Upper lobe of left lung (tissue), 6 donors: ENCODE measurements around the gene LINGO1. TPM values are rescaled to one million over a fixed set of nuclear protein-coding genes. Genes with fewer than 3 reads are reported as not detected.

Experiments
- ATAC-seq, 2 donors: fragments of 200-7000 bp; cut with Tn5 transposase; one replicate each; pipeline ENCODE4 v1.9.1; 2022; ENCODE audit warnings: mild to moderate bottlenecking in 2 of 2, moderate library complexity in 2 of 2; ENCODE audit not compliant: low FRiP score in 2 of 2
- DNase-seq, 2 donors: peaks; one replicate each; pipeline ENCODE4 v3.0.0-alpha.2; 2019 to 2020
- H3K27ac ChIP-seq, 4 donors: fragments of 200-600 bp; sonication (generic); one replicate each; pipeline ENCODE4 v1.5.1; 2016 to 2019
- H3K27me3 ChIP-seq, 4 donors: fragments of 200-600 bp; sonication (generic); one replicate each; pipeline ENCODE4 v1.5.1; 2017 to 2019
- H3K36me3 ChIP-seq, 4 donors: fragments of 200-600 bp; sonication (generic); one replicate each; pipeline ENCODE4 v1.5.1; 2016 to 2019
- H3K4me1 ChIP-seq, 4 donors: fragments of 200-600 bp; sonication (generic); one replicate each; pipeline ENCODE4 v1.5.1; 2018 to 2019
- H3K4me3 ChIP-seq, 4 donors: fragments of 200-600 bp; sonication (generic); one replicate each; pipeline ENCODE4 v1.5.1; 2017 to 2019; ENCODE audit warnings: mild to moderate bottlenecking in 2 of 4, moderate library complexity in 1 of 4
- H3K9me3 ChIP-seq, 4 donors: fragments of 200-600 bp; sonication (generic); one replicate each; pipeline ENCODE4 v1.5.1; 2018 to 2019
- CTCF ChIP-seq, 6 experiments: fragments of 450-650 bp in 4 of 6; fragments of 200-600 bp in 2 of 6; sonication (generic) in 2 of 6; IDR thresholded peaks; one replicate each; pipeline ENCODE4 v1.5.1; 2016 to 2019; ENCODE audit warnings: antibody characterized with exemption in 6 of 6
- EP300 ChIP-seq, 4 donors: sonication (generic); formaldehyde crosslinking; IDR thresholded peaks; one replicate each; pipeline ENCODE4 v1.5.1; 2017; ENCODE audit warnings: antibody characterized with exemption in 4 of 4, control low read depth in 2 of 4
- POLR2A ChIP-seq, 4 donors: fragments of 450-650 bp; IDR thresholded peaks; one replicate each; pipeline ENCODE4 v1.5.1; 2016 to 2017; ENCODE audit warnings: antibody characterized with exemption in 4 of 4, mild to moderate bottlenecking in 2 of 4
- POLR2AphosphoS5 ChIP-seq, 2 donors: sonication (generic); formaldehyde crosslinking; IDR thresholded peaks; one replicate each; pipeline ENCODE4 v1.5.1; 2017; ENCODE audit warnings: antibody characterized with exemption in 2 of 2
- WGBS, 2 donors: methylation state at CpG; one replicate each; pipeline ENCODE4 v1.1.5; 2017 to 2018; 5-methylcytosine and 5-hydroxymethylcytosine counted together
- total RNA-seq, 6 donors: library from RNA; depleted of rRNA in 4 of 6; stranded (reverse); fragments of >200 nt in 4 of 6; gene quantifications; one replicate each; pipeline versions ENCODE4 v1.1.0 to v1.2.1, GENCODE V29; 2016 to 2021
- donor health status: DM: no; HTN: no; CAD: no; lungs with moderate emphysema.
- donor health status: DM: no; HTN: yes; CAD: no; lungs with severe emphysema.

LINGO1 gene
- total RNA-seq, 6 donors from 2014 or later = 0.15 to 0.84 (median 0.43) TPM; not detected in 2

- WGBS, 2 donors = 76 to 80% methylated on average over 12 to 17 of the region's 17 CpGs
- Histone ChIP-seq H3K4me1 (peaks cover 0 to 3% (median 0%) of the 10 kb centered on the region in 4 donors), H3K36me3 (no peaks in the 10 kb centered on the region), H3K4me3 (no peak overlapping the region), H3K9me3 (no peaks in the 10 kb centered on the region), H3K27ac (peak overlapping the region in 1 of 4 donors; percentile 30), H3K27me3 (no peaks in the 10 kb centered on the region)
- no peak for TF ChIP-seq EP300 (IDR thresholded peaks at IDR 0.05)
- no peak for DNase-seq
- ATAC-seq = no peak
These were observed 25.4 kb downstream of the LINGO1 start for GRCh38 chr15:77607111-77607893.

- no peaks in the 10 kb centered on the region for H3K36me3 ChIP-seq
- TF ChIP-seq CTCF (IDR thresholded peaks at IDR 0.05) = no peak
- TF ChIP-seq EP300 (IDR thresholded peaks at IDR 0.05) = no peak
- no peak for TF ChIP-seq POLR2A (IDR thresholded peaks at IDR 0.05)
- no peak for TF ChIP-seq POLR2AphosphoS5 (IDR thresholded peaks at IDR 0.05)
- WGBS, 2 donors = 80 to 81% methylated on average over 14 to 16 of the region's 16 CpGs
- DNase-seq (no peak), ATAC-seq (no peak)
- peaks cover 0 to 3% (median 0%) of the 10 kb centered on the region in 4 donors for H3K4me1 ChIP-seq
- H3K9me3 ChIP-seq = no peaks in the 10 kb centered on the region
- no peak overlapping the region for H3K4me3 ChIP-seq
- no peak overlapping the region for H3K27ac ChIP-seq
- no peaks in the 10 kb centered on the region for H3K27me3 ChIP-seq
These were observed 26.3 kb downstream of the LINGO1 start for GRCh38 chr15:77606142-77607034.

GRCh38 chr15:77605547-77605946 lies 27.2 kb downstream of the LINGO1 start:
- no peak overlapping the region for H3K27ac ChIP-seq

GRCh38 chr15:77604973-77605372 lies 27.7 kb downstream of the LINGO1 start:
- Histone ChIP-seq H3K27me3 (no peaks in the 10 kb centered on the region), H3K4me3 (no peak overlapping the region), H3K27ac (no peak overlapping the region), H3K9me3 (no peaks in the 10 kb centered on the region), H3K36me3 (no peaks in the 10 kb centered on the region), H3K4me1 (peaks cover 0 to 3% (median 0%) of the 10 kb centered on the region in 4 donors)
- ATAC-seq (no peak), DNase-seq (no peak)
- 36 to 49% methylated on average over 1 to 2 of the region's 2 CpGs for WGBS, 2 donors
- TF ChIP-seq POLR2AphosphoS5 (IDR thresholded peaks at IDR 0.05) = no peak

More at GRCh38 chr15:77605547-77605946, 27.2 kb downstream of the LINGO1 start:
- Histone ChIP-seq H3K9me3 (no peaks in the 10 kb centered on the region), H3K36me3 (no peaks in the 10 kb centered on the region), H3K4me3 (no peak overlapping the region), H3K27me3 (no peaks in the 10 kb centered on the region), H3K4me1 (peaks cover 0 to 3% (median 0%) of the 10 kb centered on the region in 4 donors)
- ATAC-seq (no peak), DNase-seq (no peak)
- 86 to 91% methylated on average over 1 to 6 of the region's 6 CpGs for WGBS, 2 donors
- TF ChIP-seq CTCF (IDR thresholded peaks at IDR 0.05) (no peak), POLR2A (IDR thresholded peaks at IDR 0.05) (no peak), POLR2AphosphoS5 (IDR thresholded peaks at IDR 0.05) (no peak), EP300 (IDR thresholded peaks at IDR 0.05) (no peak)

GRCh38 chr15:77603611-77604336 lies 28.9 kb downstream of the LINGO1 start:
- H3K27ac ChIP-seq = no peak overlapping the region
- no peaks in the 10 kb centered on the region for H3K36me3 ChIP-seq
- 83 to 88% methylated on average over 13 to 14 of the region's 14 CpGs for WGBS, 2 donors
- H3K4me1 ChIP-seq = peaks cover 0 to 3% (median 0%) of the 10 kb centered on the region in 4 donors
- DNase-seq (no peak), ATAC-seq (no peak)
- H3K27me3 ChIP-seq = no peaks in the 10 kb centered on the region
- no peak overlapping the region for H3K4me3 ChIP-seq
- no peak for TF ChIP-seq CTCF (IDR thresholded peaks at IDR 0.05)
- no peak for TF ChIP-seq POLR2AphosphoS5 (IDR thresholded peaks at IDR 0.05)
- TF ChIP-seq POLR2A (IDR thresholded peaks at IDR 0.05) = no peak
- no peak for TF ChIP-seq EP300 (IDR thresholded peaks at IDR 0.05)
- H3K9me3 ChIP-seq = no peaks in the 10 kb centered on the region
